Liver (tissue), 9 donors: ENCODE results near the gene PARP3. TPM values are rescaled to one million over a fixed set of nuclear protein-coding genes. Genes with fewer than 3 reads are reported as not detected.
A peak's percentile ranks its signal among the peaks of the same experiment; 100 is the strongest.

ENCODE experiments used
- DNase-seq: peaks from one replicate; pipeline ENCODE4 v3.0.0-alpha.2; 2017; ENCODE audit warnings: low spot score
- H3K27ac ChIP-seq, 2 donors: one replicate each; pipeline ENCODE4 v1.7.0; 2013; ENCODE audit warnings: inconsistent platforms in 2 of 2, low read length in 2 of 2, control low read depth in 1 of 2, low read depth in 1 of 2, mild to moderate bottlenecking in 1 of 2
- H3K27me3 ChIP-seq, 4 donors: one replicate each; pipeline versions ENCODE4 v1.6.1 to v1.7.0; 2013; ENCODE audit warnings: low read length in 3 of 4, inconsistent platforms in 1 of 4, mild to moderate bottlenecking in 1 of 4, moderate library complexity in 1 of 4; ENCODE audit not compliant: control insufficient read depth in 4 of 4, insufficient read depth in 4 of 4
- H3K36me3 ChIP-seq, 4 donors: one replicate each; pipeline versions ENCODE4 v1.6.1 to v1.7.0; 2013; ENCODE audit warnings: low read length in 3 of 4, mild to moderate bottlenecking in 3 of 4, low read depth in 1 of 4, moderate library complexity in 1 of 4; ENCODE audit not compliant: control insufficient read depth in 4 of 4, insufficient read depth in 3 of 4
- H3K4me1 ChIP-seq, 4 donors: one replicate each; pipeline versions ENCODE4 v1.6.1 to v1.7.0; 2013; ENCODE audit warnings: low read length in 3 of 4, mild to moderate bottlenecking in 3 of 4, moderate library complexity in 1 of 4; ENCODE audit not compliant: control insufficient read depth in 4 of 4, insufficient read depth in 4 of 4
- H3K4me3 ChIP-seq, 3 donors: one replicate each; pipeline versions ENCODE4 v1.6.1 to v1.7.0; 2013; ENCODE audit warnings: low read length in 3 of 3, control low read depth in 1 of 3, low read depth in 1 of 3, mild to moderate bottlenecking in 1 of 3
- H3K9ac ChIP-seq, 2 donors: one replicate each; pipeline ENCODE4 v1.7.0; 2013; ENCODE audit warnings: low read length in 2 of 2, mild to moderate bottlenecking in 2 of 2, moderate library complexity in 2 of 2, control low read depth in 1 of 2, low read depth in 1 of 2
- H3K9me3 ChIP-seq, 4 donors: one replicate each; pipeline versions ENCODE4 v1.6.1 to v1.7.0; 2013; ENCODE audit warnings: low read length in 3 of 4; ENCODE audit not compliant: control insufficient read depth in 4 of 4
- EGR1 ChIP-seq, 2 donors: IDR thresholded peaks; 2 replicates each; pipeline ENCODE4 v1.6.1; 2016 to 2018; ENCODE audit warnings: antibody characterized with exemption in 2 of 2, low read depth in 2 of 2
- FOXA1 ChIP-seq: IDR thresholded peaks from 2 replicates; pipeline ENCODE4 v1.6.1; 2016; ENCODE audit warnings: antibody characterized with exemption
- FOXA2 ChIP-seq: IDR thresholded peaks from 2 replicates; pipeline ENCODE4 v1.6.1; 2016; ENCODE audit warnings: antibody characterized with exemption
- GABPA ChIP-seq, 2 donors: IDR thresholded peaks in 1 of 2; conservative IDR thresholded peaks in 1 of 2; 2 replicates each; pipeline ENCODE4 v1.6.1; 2016; ENCODE audit warnings: antibody characterized with exemption in 2 of 2, mild to moderate bottlenecking in 1 of 2, moderate library complexity in 1 of 2
- HNF4A ChIP-seq, 2 donors: conservative IDR thresholded peaks; 2 replicates each; pipeline ENCODE4 v1.6.1; 2016; ENCODE audit warnings: antibody characterized with exemption in 2 of 2, mild to moderate bottlenecking in 2 of 2
- HNF4G ChIP-seq: IDR thresholded peaks from 2 replicates; pipeline ENCODE4 v1.6.1; 2016; ENCODE audit warnings: antibody characterized with exemption
- NR2F2 ChIP-seq: IDR thresholded peaks from 2 replicates; pipeline ENCODE4 v1.6.1; 2016; ENCODE audit warnings: antibody characterized with exemption
- RXRA ChIP-seq, 2 donors: IDR thresholded peaks; 2 replicates each; pipeline ENCODE4 v1.6.1; 2017 to 2018; ENCODE audit warnings: antibody characterized with exemption in 2 of 2, mild to moderate bottlenecking in 1 of 2
- SP1 ChIP-seq: IDR thresholded peaks from 2 replicates; pipeline ENCODE4 v1.6.1; 2018; ENCODE audit warnings: antibody characterized with exemption, mild to moderate bottlenecking
- YY1 ChIP-seq: IDR thresholded peaks from 2 replicates; pipeline ENCODE4 v1.6.1; 2016; ENCODE audit warnings: antibody characterized with exemption, mild to moderate bottlenecking
- WGBS: extraction: QIAGEN DNeasy Blood & Tissue Kit; methylation state at CpG from one replicate; pipeline ENCODE4 v1.1.7; 2013; 5-methylcytosine and 5-hydroxymethylcytosine counted together
- polyA plus RNA-seq, 2 donors: library from polyadenylated mRNA; stranded (reverse) in 1 of 2; unstranded in 1 of 2; fragments of 200-250 nt in 1 of 2; fragments of >200 nt in 1 of 2; fragmentation: Nextera tagmentation in 1 of 2; extraction: Ambion mirVana in 1 of 2; gene quantifications; one replicate each; pipeline versions ENCODE4 v1.2.1 to v1.2.3, GENCODE V29; 2013 to 2015
- total RNA-seq, 2 donors: library from RNA; depleted of rRNA; stranded (reverse); fragments of >200 nt; gene quantifications; one replicate each; pipeline ENCODE4 v1.2.3, GENCODE V29; 2014
- TF ChIP-seq, protein P1 (sequence below): fragments of 150-350 bp; IDR thresholded peaks from 2 replicates; pipeline ENCODE4 v1.5.1; 2017; ENCODE audit warnings: improper control_type of control experiment, low read depth, low read length; ENCODE audit not compliant: missing input control
- TF ChIP-seq, protein P2 (sequence below): IDR thresholded peaks from 2 replicates; pipeline ENCODE4 v1.6.1; 2016; ENCODE audit warnings: antibody characterized with exemption, mild to moderate bottlenecking
- TF ChIP-seq, protein P3 (sequence below): IDR thresholded peaks from 2 replicates; pipeline ENCODE4 v1.6.1; 2016; ENCODE audit warnings: antibody characterized with exemption
- donor health status: healthy.
- donor health status: healthy.
- donor health status: healthy.
- donor health status: healthy.
- donor health status: healthy.

The PARP3 gene
- total and polyA plus RNA-seq, 4 donors, result 1.5 to 21.4 (median 12.7) TPM

GRCh38 chr3:51970606-51971300 is 28.6 kb downstream of the PARP3 start:
- no peak overlapping the region for H3K4me3 ChIP-seq
- H3K9ac ChIP-seq, result no peak overlapping the region
- no peaks in the 10 kb centered on the region for H3K36me3 ChIP-seq
- no peak for DNase-seq
- TF ChIP-seq FOXA2 (no peak), SP1 (no peak), RXRA (IDR thresholded peaks at IDR 0.05) (no peak), YY1 (no peak), FOXA1 (no peak), GABPA (IDR thresholded peaks at IDR 0.05 in 1 of 2, conservative IDR thresholded peaks at IDR 0.05 in 1 of 2) (no peak), NR2F2 (no peak), EGR1 (IDR thresholded peaks at IDR 0.05; ENCODE audit: low read depth in 2 of 2) (no peak), HNF4A (conservative IDR thresholded peaks at IDR 0.05) (peak in 1 of 2 donors; percentile 29), HNF4G (no peak)
- TF ChIP-seq, protein P1, sequence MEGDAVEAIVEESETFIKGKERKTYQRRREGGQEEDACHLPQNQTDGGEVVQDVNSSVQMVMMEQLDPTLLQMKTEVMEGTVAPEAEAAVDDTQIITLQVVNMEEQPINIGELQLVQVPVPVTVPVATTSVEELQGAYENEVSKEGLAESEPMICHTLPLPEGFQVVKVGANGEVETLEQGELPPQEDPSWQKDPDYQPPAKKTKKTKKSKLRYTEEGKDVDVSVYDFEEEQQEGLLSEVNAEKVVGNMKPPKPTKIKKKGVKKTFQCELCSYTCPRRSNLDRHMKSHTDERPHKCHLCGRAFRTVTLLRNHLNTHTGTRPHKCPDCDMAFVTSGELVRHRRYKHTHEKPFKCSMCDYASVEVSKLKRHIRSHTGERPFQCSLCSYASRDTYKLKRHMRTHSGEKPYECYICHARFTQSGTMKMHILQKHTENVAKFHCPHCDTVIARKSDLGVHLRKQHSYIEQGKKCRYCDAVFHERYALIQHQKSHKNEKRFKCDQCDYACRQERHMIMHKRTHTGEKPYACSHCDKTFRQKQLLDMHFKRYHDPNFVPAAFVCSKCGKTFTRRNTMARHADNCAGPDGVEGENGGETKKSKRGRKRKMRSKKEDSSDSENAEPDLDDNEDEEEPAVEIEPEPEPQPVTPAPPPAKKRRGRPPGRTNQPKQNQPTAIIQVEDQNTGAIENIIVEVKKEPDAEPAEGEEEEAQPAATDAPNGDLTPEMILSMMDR, result peak; percentile 5
- TF ChIP-seq, protein P2, sequence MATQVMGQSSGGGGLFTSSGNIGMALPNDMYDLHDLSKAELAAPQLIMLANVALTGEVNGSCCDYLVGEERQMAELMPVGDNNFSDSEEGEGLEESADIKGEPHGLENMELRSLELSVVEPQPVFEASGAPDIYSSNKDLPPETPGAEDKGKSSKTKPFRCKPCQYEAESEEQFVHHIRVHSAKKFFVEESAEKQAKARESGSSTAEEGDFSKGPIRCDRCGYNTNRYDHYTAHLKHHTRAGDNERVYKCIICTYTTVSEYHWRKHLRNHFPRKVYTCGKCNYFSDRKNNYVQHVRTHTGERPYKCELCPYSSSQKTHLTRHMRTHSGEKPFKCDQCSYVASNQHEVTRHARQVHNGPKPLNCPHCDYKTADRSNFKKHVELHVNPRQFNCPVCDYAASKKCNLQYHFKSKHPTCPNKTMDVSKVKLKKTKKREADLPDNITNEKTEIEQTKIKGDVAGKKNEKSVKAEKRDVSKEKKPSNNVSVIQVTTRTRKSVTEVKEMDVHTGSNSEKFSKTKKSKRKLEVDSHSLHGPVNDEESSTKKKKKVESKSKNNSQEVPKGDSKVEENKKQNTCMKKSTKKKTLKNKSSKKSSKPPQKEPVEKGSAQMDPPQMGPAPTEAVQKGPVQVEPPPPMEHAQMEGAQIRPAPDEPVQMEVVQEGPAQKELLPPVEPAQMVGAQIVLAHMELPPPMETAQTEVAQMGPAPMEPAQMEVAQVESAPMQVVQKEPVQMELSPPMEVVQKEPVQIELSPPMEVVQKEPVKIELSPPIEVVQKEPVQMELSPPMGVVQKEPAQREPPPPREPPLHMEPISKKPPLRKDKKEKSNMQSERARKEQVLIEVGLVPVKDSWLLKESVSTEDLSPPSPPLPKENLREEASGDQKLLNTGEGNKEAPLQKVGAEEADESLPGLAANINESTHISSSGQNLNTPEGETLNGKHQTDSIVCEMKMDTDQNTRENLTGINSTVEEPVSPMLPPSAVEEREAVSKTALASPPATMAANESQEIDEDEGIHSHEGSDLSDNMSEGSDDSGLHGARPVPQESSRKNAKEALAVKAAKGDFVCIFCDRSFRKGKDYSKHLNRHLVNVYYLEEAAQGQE, result no peak
- TF ChIP-seq, protein P3, sequence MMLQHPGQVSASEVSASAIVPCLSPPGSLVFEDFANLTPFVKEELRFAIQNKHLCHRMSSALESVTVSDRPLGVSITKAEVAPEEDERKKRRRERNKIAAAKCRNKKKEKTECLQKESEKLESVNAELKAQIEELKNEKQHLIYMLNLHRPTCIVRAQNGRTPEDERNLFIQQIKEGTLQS, result no peak
- H3K9me3 ChIP-seq, result no peaks in the 10 kb centered on the region
- WGBS, result 46% methylated on average over 6 of the region's 6 CpGs
- H3K27ac ChIP-seq, result peak overlapping the region in 1 of 2 donors; percentile 29
- no peaks in the 10 kb centered on the region for H3K27me3 ChIP-seq
- peaks cover 16 to 64% (median 57%) of the 10 kb centered on the region in 4 donors for H3K4me1 ChIP-seq

DNA sequence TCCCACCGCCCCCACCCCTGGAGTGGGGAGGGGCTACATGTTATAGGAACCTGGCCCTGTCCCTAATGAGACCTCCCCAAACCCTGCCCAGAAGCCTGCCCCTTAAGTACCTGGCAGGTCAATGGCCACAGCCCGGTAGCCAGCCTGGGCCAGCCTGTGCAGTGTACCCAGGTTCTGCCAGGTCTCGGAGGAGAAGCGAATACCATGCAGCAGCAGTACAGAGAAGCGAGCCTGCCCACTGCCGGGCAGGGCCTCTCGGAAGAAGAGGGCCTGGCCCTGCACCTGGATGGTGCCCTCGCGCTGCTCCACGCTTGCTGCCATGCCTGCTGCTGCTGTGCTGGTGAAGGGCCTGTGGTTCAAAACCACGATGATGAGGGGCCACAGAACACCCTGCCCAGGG is 29.2 kb downstream of the PARP3 start:
- H3K4me1 ChIP-seq, result peaks cover 18 to 68% (median 59%) of the 10 kb centered on the region in 4 donors
- H3K9me3 ChIP-seq, result no peaks in the 10 kb centered on the region
- DNase-seq, result no peak
- H3K4me3 ChIP-seq, result no peak overlapping the region
- no peaks in the 10 kb centered on the region for H3K27me3 ChIP-seq
- H3K27ac ChIP-seq, result peak overlapping the region; percentile 29 to 30
- H3K9ac ChIP-seq, result no peak overlapping the region
- TF ChIP-seq YY1, result no peak
- TF ChIP-seq, protein P1, result no peak
- TF ChIP-seq, protein P2, result no peak
- WGBS, result 84% methylated on average over 11 of the region's 11 CpGs
- no peaks in the 10 kb centered on the region for H3K36me3 ChIP-seq
